ENCODE measurements around the gene ABCB9. TPM values are rescaled to one million over a fixed set of nuclear protein-coding genes. Genes with fewer than 3 reads are reported as not detected.

The ABCB9 gene
- total RNA-seq, 1 experiment from 2014 or later = 6.3 TPM

- Mint-ChIP-seq H3K4me3 (no peak overlapping the region), H3K4me1 (no peaks in the 10 kb centered on the region), H3K27ac (no peak overlapping the region), H3K9me3 (no peaks in the 10 kb centered on the region), H3K27me3 (ENCODE audit: low read depth) (no peaks in the 10 kb centered on the region), H3K36me3 (no peaks in the 10 kb centered on the region)
- POLR2A ChIA-PET = no interaction called here
- no peak for ATAC-seq
- no peak for TF ChIP-seq MXD4 (CRISPR knock-in tag; IDR thresholded peaks at IDR 0.05; ENCODE audit: borderline replicate concordance)
- TF ChIP-seq ZNF232 (CRISPR knock-in tag; IDR thresholded peaks at IDR 0.05) = no peak
- no peak for TF ChIP-seq SP1 (CRISPR knock-in tag; conservative IDR thresholded peaks at IDR 0.05)
- TF ChIP-seq RORB (CRISPR knock-in tag; IDR thresholded peaks at IDR 0.05) = no peak
- TF ChIP-seq CBFB (CRISPR knock-in tag; IDR thresholded peaks at IDR 0.05; ENCODE audit: low read depth) = no peak
- no peak for TF ChIP-seq JUN (CRISPR knock-in tag; IDR thresholded peaks at IDR 0.05)
- TF ChIP-seq ZMAT4 (CRISPR knock-in tag; IDR thresholded peaks at IDR 0.05) = no peak
- TF ChIP-seq SMAD4 (CRISPR knock-in tag; IDR thresholded peaks at IDR 0.05) = no peak
- no peak for TF ChIP-seq ZNF416 (CRISPR knock-in tag; IDR thresholded peaks at IDR 0.05)
- no peak for TF ChIP-seq PRRX2 (CRISPR knock-in tag; IDR thresholded peaks at IDR 0.05)
- TF ChIP-seq TEAD1 (CRISPR knock-in tag; IDR thresholded peaks at IDR 0.05) = no peak
- no peak for TF ChIP-seq ETV6 (CRISPR knock-in tag; IDR thresholded peaks at IDR 0.05)
- TF ChIP-seq NFE2L1 (CRISPR knock-in tag; IDR thresholded peaks at IDR 0.05) = no peak
- TF ChIP-seq TEAD4 (CRISPR knock-in tag; IDR thresholded peaks at IDR 0.05) = no peak
- TF ChIP-seq ZNF423 (CRISPR knock-in tag; IDR thresholded peaks at IDR 0.05) = no peak
- no peak for TF ChIP-seq FOXK1 (CRISPR knock-in tag; IDR thresholded peaks at IDR 0.05)
- no peak for TF ChIP-seq CTCF (IDR thresholded peaks at IDR 0.05)
- no peak for TF ChIP-seq SOX15 (CRISPR knock-in tag; IDR thresholded peaks at IDR 0.05)
- TF ChIP-seq JAZF1 (CRISPR knock-in tag; IDR thresholded peaks at IDR 0.05) = no peak
- no peak for DNase-seq (ENCODE audit: low spot score)
- CTCF ChIA-PET = interaction anchor here (1.0 to 7.1 kb wide), 4 partner anchors 79 to 313 kb away, joined by 3 to 67 read pairs (median 20); no protein-coding TSS in a partner anchor
Measured at GRCh38 chr12:122951406-122951805, 14.9 kb downstream of the ABCB9 start.

GRCh38 chr12:122949816-122950675 is 16.2 kb downstream of the ABCB9 start:
- ChIA-PET CTCF (interaction anchor here (0.6 to 5.5 kb wide), 5 partner anchors 47 to 1402 kb away, joined by 3 to 25 read pairs (median 3); partner anchors contain the start of gene SNRNP35), POLR2A (no interaction called here)
- DNase-seq (ENCODE audit: low spot score) = no peak
- Mint-ChIP-seq H3K36me3 (no peaks in the 10 kb centered on the region), H3K9me3 (no peaks in the 10 kb centered on the region), H3K27me3 (ENCODE audit: low read depth) (no peaks in the 10 kb centered on the region), H3K4me1 (no peaks in the 10 kb centered on the region), H3K4me3 (no peak overlapping the region), H3K27ac (no peak overlapping the region)
- TF ChIP-seq ATF1 (CRISPR knock-in tag; IDR thresholded peaks at IDR 0.05) (no peak), ZNF121 (CRISPR knock-in tag; IDR thresholded peaks at IDR 0.05) (no peak), ZBTB21 (CRISPR knock-in tag; IDR thresholded peaks at IDR 0.05; ENCODE audit: borderline replicate concordance) (no peak), FOXJ3 (CRISPR knock-in tag; IDR thresholded peaks at IDR 0.05; ENCODE audit: borderline replicate concordance) (no peak), SMAD3 (CRISPR knock-in tag; IDR thresholded peaks at IDR 0.05; ENCODE audit: borderline replicate concordance) (no peak), ZNF138 (CRISPR knock-in tag; conservative IDR thresholded peaks at IDR 0.05) (no peak), E2F1 (CRISPR knock-in tag; IDR thresholded peaks at IDR 0.05) (no peak), PRRX2 (CRISPR knock-in tag; IDR thresholded peaks at IDR 0.05) (no peak), NFATC4 (CRISPR knock-in tag; IDR thresholded peaks at IDR 0.05) (no peak), SOX15 (CRISPR knock-in tag; IDR thresholded peaks at IDR 0.05) (no peak), MLX (CRISPR knock-in tag; IDR thresholded peaks at IDR 0.05) (no peak), AR (CRISPR knock-in tag; IDR thresholded peaks at IDR 0.05) (no peak)
- no peak for ATAC-seq
